ENCODE results near the gene ALCAM.

DNA sequence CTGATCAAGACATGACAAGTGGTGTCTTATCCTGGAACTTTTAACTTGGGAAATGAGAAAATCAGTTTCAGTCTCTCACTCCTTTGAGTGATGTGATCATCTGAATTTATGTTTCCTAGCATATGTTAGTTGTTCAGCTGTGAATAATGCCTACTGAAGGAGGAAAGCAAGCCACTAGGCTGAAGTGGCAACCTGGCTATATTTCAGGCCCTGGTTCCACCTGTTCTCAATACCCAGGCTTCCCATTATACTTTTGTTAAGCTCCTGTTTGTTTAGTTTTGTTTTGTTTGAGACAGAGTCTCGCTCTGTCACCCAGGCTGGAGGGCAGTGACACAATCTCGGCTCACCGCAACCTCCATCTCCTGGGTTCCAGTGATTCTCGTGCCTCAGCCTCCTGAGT, 243.8 kb downstream of the ALCAM start:
- TF ChIP-seq ZNF18 (tag by site-specific recombination; IDR thresholded peaks at IDR 0.05), result no peak
- TF ChIP-seq ZNF274 (IDR thresholded peaks at IDR 0.05; ENCODE audit: low read length), result no peak
- TF ChIP-seq ZNF274 (tag by site-specific recombination; IDR thresholded peaks at IDR 0.05; ENCODE audit: borderline replicate concordance), result no peak
- TF ChIP-seq YY1 (tag by site-specific recombination; IDR thresholded peaks at IDR 0.05), result no peak
- TF ChIP-seq, protein P1, sequence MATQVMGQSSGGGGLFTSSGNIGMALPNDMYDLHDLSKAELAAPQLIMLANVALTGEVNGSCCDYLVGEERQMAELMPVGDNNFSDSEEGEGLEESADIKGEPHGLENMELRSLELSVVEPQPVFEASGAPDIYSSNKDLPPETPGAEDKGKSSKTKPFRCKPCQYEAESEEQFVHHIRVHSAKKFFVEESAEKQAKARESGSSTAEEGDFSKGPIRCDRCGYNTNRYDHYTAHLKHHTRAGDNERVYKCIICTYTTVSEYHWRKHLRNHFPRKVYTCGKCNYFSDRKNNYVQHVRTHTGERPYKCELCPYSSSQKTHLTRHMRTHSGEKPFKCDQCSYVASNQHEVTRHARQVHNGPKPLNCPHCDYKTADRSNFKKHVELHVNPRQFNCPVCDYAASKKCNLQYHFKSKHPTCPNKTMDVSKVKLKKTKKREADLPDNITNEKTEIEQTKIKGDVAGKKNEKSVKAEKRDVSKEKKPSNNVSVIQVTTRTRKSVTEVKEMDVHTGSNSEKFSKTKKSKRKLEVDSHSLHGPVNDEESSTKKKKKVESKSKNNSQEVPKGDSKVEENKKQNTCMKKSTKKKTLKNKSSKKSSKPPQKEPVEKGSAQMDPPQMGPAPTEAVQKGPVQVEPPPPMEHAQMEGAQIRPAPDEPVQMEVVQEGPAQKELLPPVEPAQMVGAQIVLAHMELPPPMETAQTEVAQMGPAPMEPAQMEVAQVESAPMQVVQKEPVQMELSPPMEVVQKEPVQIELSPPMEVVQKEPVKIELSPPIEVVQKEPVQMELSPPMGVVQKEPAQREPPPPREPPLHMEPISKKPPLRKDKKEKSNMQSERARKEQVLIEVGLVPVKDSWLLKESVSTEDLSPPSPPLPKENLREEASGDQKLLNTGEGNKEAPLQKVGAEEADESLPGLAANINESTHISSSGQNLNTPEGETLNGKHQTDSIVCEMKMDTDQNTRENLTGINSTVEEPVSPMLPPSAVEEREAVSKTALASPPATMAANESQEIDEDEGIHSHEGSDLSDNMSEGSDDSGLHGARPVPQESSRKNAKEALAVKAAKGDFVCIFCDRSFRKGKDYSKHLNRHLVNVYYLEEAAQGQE (tag by site-specific recombination; IDR thresholded peaks at IDR 0.05), result no peak
- TF ChIP-seq KLF10 (tag by site-specific recombination; IDR thresholded peaks at IDR 0.05), result no peak
- TF ChIP-seq, protein P2, sequence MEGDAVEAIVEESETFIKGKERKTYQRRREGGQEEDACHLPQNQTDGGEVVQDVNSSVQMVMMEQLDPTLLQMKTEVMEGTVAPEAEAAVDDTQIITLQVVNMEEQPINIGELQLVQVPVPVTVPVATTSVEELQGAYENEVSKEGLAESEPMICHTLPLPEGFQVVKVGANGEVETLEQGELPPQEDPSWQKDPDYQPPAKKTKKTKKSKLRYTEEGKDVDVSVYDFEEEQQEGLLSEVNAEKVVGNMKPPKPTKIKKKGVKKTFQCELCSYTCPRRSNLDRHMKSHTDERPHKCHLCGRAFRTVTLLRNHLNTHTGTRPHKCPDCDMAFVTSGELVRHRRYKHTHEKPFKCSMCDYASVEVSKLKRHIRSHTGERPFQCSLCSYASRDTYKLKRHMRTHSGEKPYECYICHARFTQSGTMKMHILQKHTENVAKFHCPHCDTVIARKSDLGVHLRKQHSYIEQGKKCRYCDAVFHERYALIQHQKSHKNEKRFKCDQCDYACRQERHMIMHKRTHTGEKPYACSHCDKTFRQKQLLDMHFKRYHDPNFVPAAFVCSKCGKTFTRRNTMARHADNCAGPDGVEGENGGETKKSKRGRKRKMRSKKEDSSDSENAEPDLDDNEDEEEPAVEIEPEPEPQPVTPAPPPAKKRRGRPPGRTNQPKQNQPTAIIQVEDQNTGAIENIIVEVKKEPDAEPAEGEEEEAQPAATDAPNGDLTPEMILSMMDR (tag by site-specific recombination; IDR thresholded peaks at IDR 0.05), result no peak
- TF ChIP-seq, protein P3, sequence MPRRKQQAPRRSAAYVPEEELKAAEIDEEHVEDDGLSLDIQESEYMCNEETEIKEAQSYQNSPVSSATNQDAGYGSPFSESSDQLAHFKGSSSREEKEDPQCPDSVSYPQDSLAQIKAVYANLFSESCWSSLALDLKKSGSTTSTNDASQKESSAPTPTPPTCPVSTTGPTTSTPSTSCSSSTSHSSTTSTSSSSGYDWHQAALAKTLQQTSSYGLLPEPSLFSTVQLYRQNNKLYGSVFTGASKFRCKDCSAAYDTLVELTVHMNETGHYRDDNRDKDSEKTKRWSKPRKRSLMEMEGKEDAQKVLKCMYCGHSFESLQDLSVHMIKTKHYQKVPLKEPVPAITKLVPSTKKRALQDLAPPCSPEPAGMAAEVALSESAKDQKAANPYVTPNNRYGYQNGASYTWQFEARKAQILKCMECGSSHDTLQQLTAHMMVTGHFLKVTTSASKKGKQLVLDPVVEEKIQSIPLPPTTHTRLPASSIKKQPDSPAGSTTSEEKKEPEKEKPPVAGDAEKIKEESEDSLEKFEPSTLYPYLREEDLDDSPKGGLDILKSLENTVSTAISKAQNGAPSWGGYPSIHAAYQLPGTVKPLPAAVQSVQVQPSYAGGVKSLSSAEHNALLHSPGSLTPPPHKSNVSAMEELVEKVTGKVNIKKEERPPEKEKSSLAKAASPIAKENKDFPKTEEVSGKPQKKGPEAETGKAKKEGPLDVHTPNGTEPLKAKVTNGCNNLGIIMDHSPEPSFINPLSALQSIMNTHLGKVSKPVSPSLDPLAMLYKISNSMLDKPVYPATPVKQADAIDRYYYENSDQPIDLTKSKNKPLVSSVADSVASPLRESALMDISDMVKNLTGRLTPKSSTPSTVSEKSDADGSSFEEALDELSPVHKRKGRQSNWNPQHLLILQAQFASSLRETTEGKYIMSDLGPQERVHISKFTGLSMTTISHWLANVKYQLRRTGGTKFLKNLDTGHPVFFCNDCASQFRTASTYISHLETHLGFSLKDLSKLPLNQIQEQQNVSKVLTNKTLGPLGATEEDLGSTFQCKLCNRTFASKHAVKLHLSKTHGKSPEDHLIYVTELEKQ (tag by site-specific recombination; IDR thresholded peaks at IDR 0.05; ENCODE audit: borderline replicate concordance), result no peak
- no peak for TF ChIP-seq ZFP37 (tag by site-specific recombination; IDR thresholded peaks at IDR 0.05)

All from HEK293 (cell line).